K562 (cell line): ENCODE measurements around the gene LSP1. TPM values are rescaled to one million over a fixed set of nuclear protein-coding genes. Genes with fewer than 3 reads are reported as not detected.

Source experiments
- ATAC-seq: fragments of 200-7000 bp; cut with Tn5 transposase; 3 replicates; pipeline ENCODE4 v1.9.1; 2020; ENCODE audit warnings: moderate library complexity
- BruUV-seq: library from RNA; stranded (reverse); fragments of 400-500 nt; replicated peaks from 2 replicates; lab custom pipeline; 2021; lab: Mats Ljungman, UMichigan
- CTCF ChIA-PET: fragments of 300-600 bp; formaldehyde crosslinking; extraction: SDS; loops from one replicate; lab custom pipeline; 2021; ENCODE audit warnings: low intra/inter-chr PET ratio; lab: Yijun Ruan, JAX
- POLR2A ChIA-PET: fragments of 300-600, 350-650 bp; sonication (Branson Sonifier 250); formaldehyde crosslinking; extraction: SDS; loops from one replicate; lab custom pipeline; 2021; ENCODE audit warnings: antibody characterized with exemption, inconsistent platforms; lab: Yijun Ruan, JAX
- DNase-seq, 4 experiments: peaks; one replicate each; pipeline versions ENCODE4 v3.0.0 to v3.0.0-alpha.2; 2011 to 2018; ENCODE audit warnings: low spot score in 3 of 4, mixed read lengths in 3 of 4; ENCODE audit errors: extremely low read depth in 1 of 4
- FAIRE-seq: peaks from 2 replicates; lab custom pipeline; 2011; peaks lifted over from hg19 to GRCh38; lab: Jason Lieb, UNC
- H2AFZ ChIP-seq: 2 replicates; pipeline ENCODE4 v1.6.0; 2011; ENCODE audit warnings: low read depth, low read length, control low read depth, inconsistent platforms
- H3K27ac ChIP-seq: fragments of 200-600 bp; 3 replicates; pipeline ENCODE4 v1.8.0; 2011; ENCODE audit warnings: low read depth, mild to moderate bottlenecking, control low read depth, inconsistent platforms, low read length, moderate library complexity, mixed read lengths; ENCODE audit errors: extremely low read depth
- H3K27me3 ChIP-seq, 2 experiments: fragments of 300-600 bp in 1 of 2; 2 replicates in 1 of 2; 3 replicates in 1 of 2; pipeline versions ENCODE4 v1.6.0 to v1.8.0; 2011; ENCODE audit warnings: inconsistent platforms in 2 of 2, low read length in 2 of 2, mild to moderate bottlenecking in 1 of 2, mixed read lengths in 1 of 2, moderate library complexity in 1 of 2; ENCODE audit not compliant: control insufficient read depth in 2 of 2, insufficient read depth in 2 of 2
- H3K36me3 ChIP-seq: fragments of 300-600 bp; 3 replicates; pipeline ENCODE4 v1.8.0; 2011; ENCODE audit warnings: mild to moderate bottlenecking, low read length, inconsistent platforms; ENCODE audit not compliant: control insufficient read depth, insufficient read depth
- H3K4me1 ChIP-seq, 2 experiments: fragments of 200-600 bp in 1 of 2; replicated peaks in 1 of 2; 2 replicates in 1 of 2; 3 replicates in 1 of 2; pipeline versions ENCODE4 v1.5.1 to v1.8.0; 2011; ENCODE audit warnings: inconsistent platforms in 2 of 2, low read length in 2 of 2, mild to moderate bottlenecking in 1 of 2, mixed read lengths in 1 of 2, moderate library complexity in 1 of 2; ENCODE audit not compliant: control insufficient read depth in 2 of 2, insufficient read depth in 2 of 2
- H3K4me2 ChIP-seq: 2 replicates; pipeline ENCODE4 v1.6.1; 2011; ENCODE audit warnings: low read length, control low read depth, inconsistent platforms, mixed read lengths; ENCODE audit not compliant: insufficient read depth
- H3K4me3 ChIP-seq: fragments of 200-600 bp; sonication (generic), shearing (Covaris generic); 2 replicates; pipeline ENCODE4 v1.5.1; 2016; ENCODE audit warnings: control low read depth, inconsistent platforms
- H3K79me2 ChIP-seq: fragments of 200-600 bp; 3 replicates; pipeline ENCODE4 v1.8.0; 2011; ENCODE audit warnings: low read length, inconsistent platforms; ENCODE audit not compliant: control insufficient read depth, insufficient read depth
- H3K9ac ChIP-seq, 2 experiments: 2 replicates each; pipeline versions ENCODE4 v1.6.0 to v1.6.1; 2011; ENCODE audit warnings: low read depth in 2 of 2, low read length in 2 of 2, control low read depth in 1 of 2, inconsistent platforms in 1 of 2, mild to moderate bottlenecking in 1 of 2, mixed read lengths in 1 of 2; ENCODE audit not compliant: insufficient read depth in 1 of 2
- H3K9me1 ChIP-seq: one replicate; pipeline ENCODE4 v1.6.0; 2011; ENCODE audit warnings: inconsistent platforms, mild to moderate bottlenecking, low read length, moderate library complexity; ENCODE audit not compliant: control insufficient read depth, insufficient read depth
- H3K9me3 ChIP-seq: replicated peaks from 2 replicates; pipeline ENCODE4 v1.5.1; 2011; ENCODE audit warnings: low read depth, low read length, inconsistent platforms; ENCODE audit not compliant: control insufficient read depth, insufficient read depth
- H4K20me1 ChIP-seq: replicated peaks from 2 replicates; pipeline ENCODE4 v1.6.1; 2011; ENCODE audit warnings: low read length, inconsistent platforms, mixed read lengths; ENCODE audit not compliant: control insufficient read depth, insufficient read depth
- CHD1 ChIP-seq: fragments of 200-600 bp; sonication (generic); IDR thresholded peaks from one replicate; pipeline ENCODE4 v1.6.1; 2012; ENCODE audit warnings: mild to moderate bottlenecking, moderate library complexity, low read length, inconsistent platforms
- ELF1 ChIP-seq: fragments of 200-800 bp; sonication (Bioruptor generic); IDR thresholded peaks from 2 replicates; pipeline ENCODE4 v1.6.1; 2016; ENCODE audit warnings: missing genetic modification characterization, missing compliant biosample characterization
- EP300 ChIP-seq: IDR thresholded peaks from 2 replicates; pipeline ENCODE4 v1.6.1; 2012; ENCODE audit warnings: low read length, improper control_type of control experiment
- ETS1 ChIP-seq: conservative IDR thresholded peaks from 2 replicates; pipeline ENCODE4 v1.6.1; 2011; ENCODE audit warnings: low read depth, mild to moderate bottlenecking, low read length; ENCODE audit not compliant: control insufficient read depth
- FOXA3 ChIP-seq, 2 experiments: fragments of 450-650 bp in 1 of 2; sonication (generic) in 1 of 2; formaldehyde crosslinking; IDR thresholded peaks in 1 of 2; conservative IDR thresholded peaks in 1 of 2; 2 replicates each; pipeline versions ENCODE4 v1.4.0 to v1.8.0; 2020 to 2022; ENCODE audit warnings: mild to moderate bottlenecking in 2 of 2, missing genetic modification reagents in 1 of 2
- KAT7 ChIP-seq: sonication (generic); formaldehyde crosslinking; IDR thresholded peaks from 2 replicates; pipeline ENCODE4 v1.8.0; 2022; ENCODE audit warnings: missing genetic modification reagents, mild to moderate bottlenecking, borderline replicate concordance
- KLF10 ChIP-seq: fragments of 250-450 bp; sonication (Bioruptor Pico); IDR thresholded peaks from 2 replicates; pipeline ENCODE4 v1.6.1; 2021; ENCODE audit warnings: matching md5 sums
- MCM5 ChIP-seq: fragments of 450-650 bp; IDR thresholded peaks from 2 replicates; pipeline ENCODE4 v1.6.1; 2016; ENCODE audit warnings: low read depth
- MECOM ChIP-seq: fragments of 250-450 bp; sonication (Bioruptor Pico); IDR thresholded peaks from 2 replicates; pipeline ENCODE4 v1.8.0; 2022; ENCODE audit warnings: inconsistent platforms
- POLR2AphosphoS5 ChIP-seq: IDR thresholded peaks from 2 replicates; pipeline ENCODE4 v1.6.1; 2011; ENCODE audit warnings: mild to moderate bottlenecking, low read depth, low read length, moderate library complexity; ENCODE audit not compliant: control insufficient read depth, insufficient read depth
- PTTG1 ChIP-seq: fragments of 450-650 bp; IDR thresholded peaks from 2 replicates; pipeline ENCODE4 v1.6.1; 2016; ENCODE audit warnings: low read depth, mild to moderate bottlenecking, missing genetic modification characterization, missing compliant biosample characterization
- RBM14 ChIP-seq: fragments of 200-400 bp; formaldehyde crosslinking; IDR thresholded peaks from 2 replicates; pipeline ENCODE4 v1.6.1; 2018; ENCODE audit warnings: low read depth, mild to moderate bottlenecking, low read length, moderate library complexity, borderline replicate concordance; ENCODE audit not compliant: insufficient read depth
- SMC3 ChIP-seq: conservative IDR thresholded peaks from 2 replicates; pipeline ENCODE4 v1.6.1; 2011; ENCODE audit warnings: low read depth, low read length, improper control_type of control experiment; ENCODE audit not compliant: insufficient read depth
- TSC22D4 ChIP-seq: fragments of 450-650 bp; IDR thresholded peaks from 2 replicates; pipeline ENCODE4 v1.6.1; 2016; ENCODE audit warnings: missing genetic modification characterization, missing biosample characterization, control low read depth
- U2AF2 ChIP-seq: fragments of 200-400 bp; formaldehyde crosslinking; optimal IDR thresholded peaks from 2 replicates; pipeline ENCODE3; 2017; ENCODE audit warnings: low read depth, mild to moderate bottlenecking, low read length
- ZBTB1 ChIP-seq: sonication (generic); formaldehyde crosslinking; IDR thresholded peaks from 2 replicates; pipeline ENCODE4 v1.8.1; 2023; ENCODE audit warnings: missing genetic modification reagents, low read depth, mild to moderate bottlenecking, borderline replicate concordance
- ZFP36 ChIP-seq: fragments of 150-350 bp; IDR thresholded peaks from 2 replicates; pipeline ENCODE4 v1.6.1; 2018; ENCODE audit warnings: low read length, low read depth; ENCODE audit not compliant: partially characterized antibody
- ZNF395 ChIP-seq: fragments of 200-800 bp; sonication (Bioruptor generic); IDR thresholded peaks from 2 replicates; pipeline ENCODE4 v1.6.1; 2017; ENCODE audit warnings: missing genetic modification characterization, missing compliant biosample characterization
- ZNF76 ChIP-seq: fragments of 250-450 bp; sonication (Bioruptor Pico); IDR thresholded peaks from 2 replicates; pipeline ENCODE4 v1.4.0; 2020; ENCODE audit warnings: mild to moderate bottlenecking, moderate library complexity, borderline replicate concordance
- WGBS: fragments of 100-300 bp; shearing (Covaris generic); methylation state at CpG from one replicate; pipeline ENCODE4 v1.1.6; 2016; ENCODE audit warnings: low coverage, mixed read lengths; ENCODE audit not compliant: insufficient coverage; ENCODE audit errors: missing lambda C conversion rate; 5-methylcytosine and 5-hydroxymethylcytosine counted together
- in situ Hi-C: fragments of 300-500 bp; cut with MboI; formaldehyde crosslinking; loops from 4 replicates; pipeline ENCODE4 v1.15.0; 2018; ENCODE audit warnings: inconsistent platforms, mixed read lengths
- intact Hi-C: fragments of 100-400 bp; cut with micrococcal nuclease; formaldehyde crosslinking; loops from 2 replicates; pipeline ENCODE4 v1.14.2; 2022
- polyA plus RNA-seq, 8 experiments: library from polyadenylated mRNA; depleted of rRNA in 4 of 8; stranded (reverse) in 5 of 8; unstranded in 3 of 8; fragments of >200 nt; fragmentation: Nextera tagmentation in 2 of 8; fragmentation: Illumina TruSeq in 1 of 8; extraction: Ambion mirVana in 2 of 8; extraction: Trizol in 1 of 8; gene quantifications; 2 replicates each; pipeline versions ENCODE4 v1.2.1 to v1.2.3, GENCODE V29; 2011 to 2014; ENCODE audit warnings: inconsistent platforms in 1 of 8, missing spikeins in 1 of 8
- total RNA-seq, 7 experiments: library from RNA; depleted of rRNA in 6 of 7; stranded (reverse); fragments of >200 nt in 6 of 7; fragmentation: Illumina TruSeq in 2 of 7; extraction: Trizol in 2 of 7; gene quantifications; 2 replicates each; pipeline versions ENCODE4 v1.2.1 to v1.2.3, GENCODE V29; 2011 to 2021; ENCODE audit warnings: low replicate concordance in 1 of 7
- TF ChIP-seq, protein P1 (sequence below): fragments of 450-650 bp; IDR thresholded peaks from 2 replicates; pipeline ENCODE4 v1.6.1; 2016

LSP1 gene
- total and polyA plus RNA-seq, 9 of the 15 experiments (the other 6 are each of a cell fraction or from before 2014, with no cell fraction given) = 0.08 to 2.9 (median 0.65) TPM; not detected in 2

- intact Hi-C loops = no loop called here
- CTCF ChIA-PET = no interaction called here
- in situ Hi-C loops = no loop called here
- H3K27ac ChIP-seq = no peak overlapping the region
- no peaks in the 10 kb centered on the region for H3K4me1 ChIP-seq
- no peak overlapping the region for H3K4me2 ChIP-seq
- no peak overlapping the region for H3K9ac ChIP-seq
- FAIRE-seq (no peak), ATAC-seq (no peak), DNase-seq (no peak)
- no peak overlapping the region for H3K4me3 ChIP-seq
- no peaks in the 10 kb centered on the region for H3K36me3 ChIP-seq
- POLR2A ChIA-PET = no interaction called here
- no peaks in the 10 kb centered on the region for H3K79me2 ChIP-seq
- H3K9me3 ChIP-seq = no peaks in the 10 kb centered on the region; the same call in 1 of the 2 replicates
- no peak overlapping the region for H2AFZ ChIP-seq
- WGBS = under 1% methylated on average over 10 of the region's 10 CpGs
- H3K27me3 ChIP-seq = peaks cover 28 to 59% of the 10 kb centered on the region in 2 experiments
- H3K9me1 ChIP-seq = no peaks in the 10 kb centered on the region
- TF ChIP-seq SMC3 = no peak
- TF ChIP-seq KAT7 (CRISPR knock-in tag) = no peak
- TF ChIP-seq ETS1 = no peak
- no peak for TF ChIP-seq PTTG1 (tag)
- TF ChIP-seq ZFP36 = no peak
- no peak for TF ChIP-seq U2AF2
- TF ChIP-seq MCM5 = no peak
- TF ChIP-seq TSC22D4 = no peak
- no peak for TF ChIP-seq ZBTB1 (CRISPR knock-in tag)
- TF ChIP-seq ZNF76 = no peak
- TF ChIP-seq EP300 = no peak
- no peak for TF ChIP-seq POLR2AphosphoS5
- no peak for TF ChIP-seq MECOM (CRISPR knock-in tag)
- no peak for TF ChIP-seq CHD1
- no peak for TF ChIP-seq KLF10
- no peak for TF ChIP-seq ELF1 (tag)
- no peak for TF ChIP-seq RBM14
- TF ChIP-seq, protein P1, sequence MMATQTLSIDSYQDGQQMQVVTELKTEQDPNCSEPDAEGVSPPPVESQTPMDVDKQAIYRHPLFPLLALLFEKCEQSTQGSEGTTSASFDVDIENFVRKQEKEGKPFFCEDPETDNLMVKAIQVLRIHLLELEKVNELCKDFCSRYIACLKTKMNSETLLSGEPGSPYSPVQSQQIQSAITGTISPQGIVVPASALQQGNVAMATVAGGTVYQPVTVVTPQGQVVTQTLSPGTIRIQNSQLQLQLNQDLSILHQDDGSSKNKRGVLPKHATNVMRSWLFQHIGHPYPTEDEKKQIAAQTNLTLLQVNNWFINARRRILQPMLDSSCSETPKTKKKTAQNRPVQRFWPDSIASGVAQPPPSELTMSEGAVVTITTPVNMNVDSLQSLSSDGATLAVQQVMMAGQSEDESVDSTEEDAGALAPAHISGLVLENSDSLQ = no peak
- TF ChIP-seq FOXA3 (CRISPR knock-in tag; conservative IDR thresholded peaks at IDR 0.05 in 1 of 2, IDR thresholded peaks at IDR 0.05 in 1 of 2) = no peak
- no peak for TF ChIP-seq ZNF395 (CRISPR knock-in tag)
- TF ChIP-seq, all 486 proteins: peak for 0
- BruUV-seq = no TSS peak
- no peaks in the 10 kb centered on the region; the same call in 1 of the 2 replicates for H4K20me1 ChIP-seq
These were observed 42.1 kb upstream of the LSP1 start for GRCh38 chr11:1810761-1811160.
